ENCODE data around the gene ARHGAP6.

ARHGAP6 gene

GRCh38 chrX:11172415-11172814 lies 493.3 kb downstream of the ARHGAP6 start:
- DNase-seq (ENCODE audit: extremely low read depth, insufficient read length) = no peak
- Histone ChIP-seq H3K27me3 (replicated peaks; ENCODE audit: control insufficient read depth, insufficient read depth, low read length) (no peaks in the 10 kb centered on the region), H3K36me3 (ENCODE audit: control insufficient read depth, insufficient read depth, low read length) (no peaks in the 10 kb centered on the region), H3K4me3 (replicated peaks; ENCODE audit: low read depth, low read length) (no peak overlapping the region)
- TF ChIP-seq, protein P1, sequence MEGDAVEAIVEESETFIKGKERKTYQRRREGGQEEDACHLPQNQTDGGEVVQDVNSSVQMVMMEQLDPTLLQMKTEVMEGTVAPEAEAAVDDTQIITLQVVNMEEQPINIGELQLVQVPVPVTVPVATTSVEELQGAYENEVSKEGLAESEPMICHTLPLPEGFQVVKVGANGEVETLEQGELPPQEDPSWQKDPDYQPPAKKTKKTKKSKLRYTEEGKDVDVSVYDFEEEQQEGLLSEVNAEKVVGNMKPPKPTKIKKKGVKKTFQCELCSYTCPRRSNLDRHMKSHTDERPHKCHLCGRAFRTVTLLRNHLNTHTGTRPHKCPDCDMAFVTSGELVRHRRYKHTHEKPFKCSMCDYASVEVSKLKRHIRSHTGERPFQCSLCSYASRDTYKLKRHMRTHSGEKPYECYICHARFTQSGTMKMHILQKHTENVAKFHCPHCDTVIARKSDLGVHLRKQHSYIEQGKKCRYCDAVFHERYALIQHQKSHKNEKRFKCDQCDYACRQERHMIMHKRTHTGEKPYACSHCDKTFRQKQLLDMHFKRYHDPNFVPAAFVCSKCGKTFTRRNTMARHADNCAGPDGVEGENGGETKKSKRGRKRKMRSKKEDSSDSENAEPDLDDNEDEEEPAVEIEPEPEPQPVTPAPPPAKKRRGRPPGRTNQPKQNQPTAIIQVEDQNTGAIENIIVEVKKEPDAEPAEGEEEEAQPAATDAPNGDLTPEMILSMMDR (IDR thresholded peaks at IDR 0.05; ENCODE audit: insufficient read depth, low read length, poor library complexity, severe bottlenecking) = no peak

- DNase-seq (ENCODE audit: extremely low read depth, insufficient read length) = no peak
- H3K36me3 ChIP-seq (ENCODE audit: control insufficient read depth, insufficient read depth, low read length) = no peaks in the 10 kb centered on the region
- H3K4me3 ChIP-seq (replicated peaks; ENCODE audit: low read depth, low read length) = no peak overlapping the region
- TF ChIP-seq, protein P1 (IDR thresholded peaks at IDR 0.05; ENCODE audit: insufficient read depth, low read length, poor library complexity, severe bottlenecking) = no peak
- no peaks in the 10 kb centered on the region for H3K27me3 ChIP-seq (replicated peaks; ENCODE audit: control insufficient read depth, insufficient read depth, low read length)
Measured at GRCh38 chrX:11171956-11172355, 493.8 kb downstream of the ARHGAP6 start.

- no peaks in the 10 kb centered on the region for H3K36me3 ChIP-seq (ENCODE audit: control insufficient read depth, insufficient read depth, low read length)
- DNase-seq (ENCODE audit: extremely low read depth, insufficient read length) = no peak
Measured at GRCh38 chrX:11164433-11164832, 501.3 kb downstream of the ARHGAP6 start.

GRCh38 chrX:11159149-11159548 lies 506.6 kb downstream of the ARHGAP6 start:
- TF ChIP-seq, protein P1 (IDR thresholded peaks at IDR 0.05; ENCODE audit: insufficient read depth, low read length, poor library complexity, severe bottlenecking) = no peak
- no peak overlapping the region for H3K4me3 ChIP-seq (replicated peaks; ENCODE audit: low read depth, low read length)
- H3K27me3 ChIP-seq (replicated peaks; ENCODE audit: control insufficient read depth, insufficient read depth, low read length) = no peaks in the 10 kb centered on the region
- no peak for DNase-seq (ENCODE audit: extremely low read depth, insufficient read length)
- H3K36me3 ChIP-seq (ENCODE audit: control insufficient read depth, insufficient read depth, low read length) = no peaks in the 10 kb centered on the region

More at GRCh38 chrX:11164433-11164832, 501.3 kb downstream of the ARHGAP6 start:
- Histone ChIP-seq H3K27me3 (replicated peaks; ENCODE audit: control insufficient read depth, insufficient read depth, low read length) (no peaks in the 10 kb centered on the region), H3K4me3 (replicated peaks; ENCODE audit: low read depth, low read length) (no peak overlapping the region)
- TF ChIP-seq, protein P1 (IDR thresholded peaks at IDR 0.05; ENCODE audit: insufficient read depth, low read length, poor library complexity, severe bottlenecking) = no peak

DNA sequence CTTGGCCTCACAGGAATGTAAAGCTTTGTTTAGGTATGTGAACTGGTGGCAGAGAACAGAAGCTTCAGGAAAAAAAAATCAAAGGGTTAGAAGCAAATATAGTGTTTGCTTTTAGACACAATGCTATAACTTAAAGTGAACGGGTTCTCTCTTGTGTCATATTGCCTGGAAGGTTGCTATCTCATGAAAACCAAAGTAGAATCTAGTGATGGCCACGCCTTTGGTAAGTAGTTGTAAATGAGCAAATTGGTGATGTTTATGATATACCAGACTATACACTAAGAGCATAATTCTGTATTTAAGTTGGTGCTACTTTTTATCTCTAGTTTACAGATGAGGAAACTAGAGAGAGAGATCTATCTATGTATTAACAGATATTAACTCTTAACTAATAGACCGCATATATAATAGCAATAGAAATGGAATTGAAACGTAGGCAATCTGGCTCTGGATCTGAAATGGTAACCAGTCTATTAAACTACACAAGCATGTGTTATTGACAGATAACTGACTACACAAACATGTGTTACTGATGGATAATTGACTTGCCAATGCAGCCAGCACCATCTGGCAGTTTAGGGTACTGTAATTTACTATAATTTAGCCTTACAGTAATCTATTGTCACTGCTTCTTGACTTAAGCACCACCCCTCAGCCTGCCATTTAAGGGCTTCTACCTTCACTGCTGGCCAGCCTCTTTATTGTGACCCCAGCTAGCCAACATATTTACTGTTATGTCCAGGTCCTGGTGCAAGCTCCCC lies 513.7 kb downstream of the ARHGAP6 start:
- DNase-seq (ENCODE audit: extremely low read depth, insufficient read length) = no peak
- no peak overlapping the region for H3K4me3 ChIP-seq (replicated peaks; ENCODE audit: low read depth, low read length)
- TF ChIP-seq, protein P1 (IDR thresholded peaks at IDR 0.05; ENCODE audit: insufficient read depth, low read length, poor library complexity, severe bottlenecking) = no peak
- H3K27me3 ChIP-seq (replicated peaks; ENCODE audit: control insufficient read depth, insufficient read depth, low read length) = no peaks in the 10 kb centered on the region
- no peaks in the 10 kb centered on the region for H3K36me3 ChIP-seq (ENCODE audit: control insufficient read depth, insufficient read depth, low read length)

All from GM06990 (cell line).